ENCODE data around the gene GFOD1.

Gene GFOD1

GRCh38 chr6:13528232-13528631, 40.8 kb upstream of the GFOD1 start:
- TF ChIP-seq CTCF (IDR thresholded peaks at IDR 0.05; ENCODE audit: low read depth, low read length): no peak
- DNase-seq (ENCODE audit: extremely low read depth, low read depth): no peak

- no peak for DNase-seq (ENCODE audit: extremely low read depth, low read depth)
- TF ChIP-seq CTCF (IDR thresholded peaks at IDR 0.05; ENCODE audit: low read depth, low read length): no peak
Measured at GRCh38 chr6:13527671-13528056, 40.3 kb upstream of the GFOD1 start.

- TF ChIP-seq CTCF (IDR thresholded peaks at IDR 0.05; ENCODE audit: low read depth, low read length): no peak
- DNase-seq (ENCODE audit: extremely low read depth, low read depth): no peak
Measured at GRCh38 chr6:13526727-13527670, 39.6 kb upstream of the GFOD1 start.

- no peak for DNase-seq (ENCODE audit: extremely low read depth, low read depth)
- TF ChIP-seq CTCF (IDR thresholded peaks at IDR 0.05; ENCODE audit: low read depth, low read length): no peak
Measured at GRCh38 chr6:13526357-13526726, 38.9 kb upstream of the GFOD1 start.

GRCh38 chr6:13524801-13525508, 37.6 kb upstream of the GFOD1 start:
- DNase-seq (ENCODE audit: extremely low read depth, low read depth): no peak
- TF ChIP-seq CTCF (IDR thresholded peaks at IDR 0.05; ENCODE audit: low read depth, low read length): no peak

GRCh38 chr6:13523826-13524622, 36.6 kb upstream of the GFOD1 start:
- TF ChIP-seq CTCF (IDR thresholded peaks at IDR 0.05; ENCODE audit: low read depth, low read length): no peak
- DNase-seq (ENCODE audit: extremely low read depth, low read depth): no peak
